Stimulated activated CD4-positive, alpha-beta T cell treated with anti-CD3 and anti-CD28 coated beads, Interleukin-2, amount 100 ng/mL, for 4 hours (primary cell): ENCODE measurements around the gene MRPS34.

Experiments
- DNase-seq: peaks from one replicate; pipeline ENCODE4 v3.0.0-alpha.2; 2020; ENCODE audit warnings: low read depth

MRPS34 gene

DNA sequence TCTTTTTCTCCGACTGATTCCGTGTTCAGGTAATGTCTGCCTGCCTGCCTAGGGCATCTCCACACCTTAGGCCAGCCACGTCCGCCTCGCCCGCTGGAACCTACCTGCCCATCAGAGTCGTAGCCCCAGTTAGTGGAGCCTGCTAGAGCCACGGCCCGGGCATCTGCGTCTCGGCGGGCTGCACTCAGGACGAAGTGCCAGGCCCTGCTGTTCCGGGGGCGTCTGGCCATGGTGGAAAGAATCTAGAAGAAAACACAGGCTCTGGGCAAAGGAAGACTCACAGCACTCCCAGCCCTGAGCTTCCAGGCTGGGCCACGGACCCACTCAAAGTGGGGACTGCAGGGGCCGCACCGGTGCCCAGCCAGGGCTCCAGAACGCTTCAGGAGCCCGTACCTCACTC is 8.3 kb upstream of the MRPS34 start:
- no peak for DNase-seq

DNA sequence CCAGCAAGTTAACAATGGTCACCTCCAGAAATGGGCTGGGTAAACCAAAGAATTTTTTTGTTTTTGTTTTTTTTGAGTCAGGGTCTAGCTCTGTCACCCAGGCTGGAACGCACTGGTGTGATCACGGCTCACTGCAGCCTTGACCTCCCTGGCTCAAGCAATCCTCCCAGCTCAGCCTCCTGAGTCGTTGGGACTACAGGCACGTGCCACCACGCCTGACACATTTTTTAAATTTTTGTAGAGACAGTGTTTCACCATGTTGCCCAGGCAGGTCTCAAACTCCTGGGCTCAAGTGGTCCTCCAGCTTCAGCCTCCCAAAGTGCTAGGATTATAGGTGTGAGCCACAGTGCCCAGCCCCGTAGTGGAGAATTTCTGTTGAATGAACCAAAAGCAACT is 7.7 kb upstream of the MRPS34 start:
- DNase-seq, result no peak

DNA sequence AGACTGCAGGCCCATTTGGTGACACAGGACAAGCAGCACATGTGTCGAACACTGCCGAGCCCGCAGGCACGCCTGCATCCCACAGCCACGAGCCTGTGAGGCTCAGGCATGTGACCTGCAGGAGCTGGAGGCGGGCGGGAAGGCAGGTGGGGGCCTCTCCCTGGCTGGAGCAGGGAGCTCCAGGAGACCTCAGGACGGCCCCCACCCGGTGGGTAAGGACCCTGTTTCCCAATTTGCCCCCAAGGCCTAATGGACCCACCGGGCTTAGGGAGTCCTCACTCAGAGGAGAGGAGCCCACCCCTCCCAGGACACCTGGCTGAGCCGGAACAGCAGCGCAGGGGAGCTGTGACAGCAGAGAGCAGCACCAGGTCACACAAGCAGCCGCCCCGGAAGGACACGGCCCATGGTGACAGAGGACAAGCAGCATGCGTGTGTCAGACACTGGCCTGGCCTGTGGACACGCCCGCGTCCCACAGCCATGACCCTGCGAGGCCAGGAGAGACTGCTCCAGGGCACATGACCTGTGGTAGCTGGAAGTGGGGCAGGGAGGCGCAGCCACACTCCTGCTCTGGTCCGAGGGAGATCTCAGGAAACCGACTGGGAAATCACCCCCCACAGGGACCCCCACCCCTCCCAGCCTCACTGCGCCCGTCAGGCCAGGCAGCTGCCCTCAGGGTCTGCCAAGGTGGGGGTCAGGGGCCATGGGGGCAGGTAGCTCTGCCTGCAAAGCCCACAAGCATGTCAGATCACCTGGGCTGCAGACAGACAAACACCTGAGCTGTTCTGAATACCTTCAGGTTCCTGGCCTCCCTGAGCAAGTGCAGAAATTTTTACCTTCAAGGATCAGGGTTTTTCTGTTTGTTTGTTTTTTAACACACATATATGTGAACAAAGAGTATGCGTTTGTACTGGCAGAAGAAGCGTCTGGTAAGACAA is 7.1 kb upstream of the MRPS34 start:
- DNase-seq, result no peak

DNA sequence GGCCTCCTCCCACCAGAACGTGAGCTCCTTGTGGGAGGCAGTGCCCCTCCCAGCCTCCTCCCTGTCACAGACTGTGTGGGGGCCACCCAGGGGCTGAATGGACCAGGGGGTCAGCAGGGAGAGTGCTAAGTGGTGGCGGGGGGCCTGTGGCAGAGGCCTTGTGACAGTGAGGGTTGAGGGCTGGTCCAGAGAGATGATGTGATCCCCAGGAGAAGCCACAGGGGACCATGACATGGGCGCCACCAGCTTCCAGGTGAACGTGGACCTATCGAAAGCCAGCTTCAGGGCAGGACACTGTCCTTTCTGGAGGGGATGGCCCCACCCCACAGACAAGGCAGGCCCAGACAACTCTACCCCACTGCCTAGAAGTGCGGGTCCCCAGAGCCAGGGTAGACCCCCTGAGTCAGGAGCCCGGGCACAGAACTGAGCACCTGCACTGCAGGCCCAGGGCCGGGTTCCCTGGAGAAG is 6.3 kb upstream of the MRPS34 start:
- DNase-seq, result no peak

DNA sequence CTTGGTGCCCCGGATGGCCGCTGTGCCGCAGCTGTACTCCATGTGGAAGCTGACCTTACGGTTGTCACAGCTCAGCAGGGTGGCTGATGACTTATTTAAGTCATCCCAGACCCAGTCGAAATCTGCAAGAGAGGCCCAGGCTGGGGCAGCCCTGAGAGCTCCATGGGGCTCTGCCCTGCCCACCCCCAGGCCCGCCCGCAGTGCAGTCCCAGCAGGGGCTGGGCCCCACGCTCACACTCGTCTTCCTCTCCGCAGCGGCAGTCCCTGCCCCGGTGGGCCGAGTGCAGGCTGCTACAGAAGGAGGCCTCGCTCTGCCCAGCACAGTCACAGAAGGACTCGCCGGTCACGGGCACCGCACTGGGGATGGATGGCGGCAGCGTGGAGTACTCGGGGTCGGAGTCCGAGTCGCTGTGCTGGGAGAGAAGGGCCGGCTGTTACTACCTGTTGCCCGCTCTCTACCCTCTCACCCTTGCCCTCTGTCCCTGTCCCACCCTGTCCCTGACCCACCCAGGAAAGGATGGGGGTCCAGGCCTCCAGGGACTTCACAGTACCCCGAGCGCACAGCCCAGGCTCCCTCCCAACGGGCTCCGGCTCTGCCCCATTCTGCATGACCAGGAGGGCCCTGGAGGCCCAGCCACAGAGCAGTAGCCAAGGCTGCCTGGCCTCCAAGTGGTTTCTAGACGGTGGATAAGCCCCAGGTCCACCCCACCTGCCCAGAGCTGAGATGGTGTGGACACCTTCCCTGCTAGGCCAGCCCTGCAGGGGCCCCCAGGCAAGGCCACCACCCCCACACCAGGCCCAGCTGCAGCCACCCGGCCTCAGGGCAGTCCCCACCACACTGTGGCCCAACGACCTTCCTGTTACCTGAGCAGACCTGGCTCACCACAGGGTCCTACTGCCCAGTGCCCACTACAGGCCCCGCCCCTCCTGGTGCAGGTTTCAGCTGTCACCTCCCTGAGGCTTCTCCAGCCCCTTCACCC is 5.6 kb upstream of the MRPS34 start:
- DNase-seq, result no peak

DNA sequence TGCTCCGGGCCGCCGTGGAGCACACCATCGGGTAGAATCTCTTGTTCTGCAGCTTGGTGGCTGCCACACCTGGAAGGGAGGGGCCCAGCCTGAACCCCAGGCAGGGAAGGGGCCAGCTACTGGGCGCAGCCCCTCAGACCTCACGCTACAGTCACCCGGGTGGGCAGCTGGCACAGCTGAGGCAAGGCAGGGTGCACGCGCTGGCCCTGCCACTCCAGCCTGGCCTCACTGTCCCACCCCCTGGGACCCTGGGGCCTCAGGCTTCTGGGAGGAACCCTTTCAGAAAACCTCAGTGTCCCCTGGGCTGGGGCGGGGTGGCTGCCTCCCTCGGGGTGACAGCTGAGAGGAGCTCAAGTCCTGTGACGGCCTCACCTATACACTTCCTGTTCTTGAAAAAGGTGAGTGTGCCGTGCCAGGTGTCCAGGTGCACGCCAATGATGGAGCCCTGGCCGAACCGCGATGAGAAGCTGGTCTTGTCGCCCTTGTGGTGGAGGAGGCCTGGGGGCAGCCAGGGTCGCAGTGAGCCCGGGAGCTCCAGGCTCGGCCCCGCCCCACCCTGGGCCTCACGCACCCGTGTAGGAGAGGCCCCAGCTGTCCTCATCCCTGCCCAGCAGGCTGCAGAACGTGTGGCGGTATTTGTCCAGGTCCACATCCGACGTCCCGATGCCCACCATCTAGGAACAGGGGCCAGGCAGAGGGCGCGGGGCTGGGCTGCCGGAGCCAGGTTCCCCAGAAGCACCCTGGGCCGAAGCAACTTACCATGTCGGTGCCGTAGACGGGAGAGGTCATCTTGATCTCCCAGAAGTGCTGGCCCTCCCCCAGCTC is 4.7 kb upstream of the MRPS34 start:
- DNase-seq, result no peak

DNA sequence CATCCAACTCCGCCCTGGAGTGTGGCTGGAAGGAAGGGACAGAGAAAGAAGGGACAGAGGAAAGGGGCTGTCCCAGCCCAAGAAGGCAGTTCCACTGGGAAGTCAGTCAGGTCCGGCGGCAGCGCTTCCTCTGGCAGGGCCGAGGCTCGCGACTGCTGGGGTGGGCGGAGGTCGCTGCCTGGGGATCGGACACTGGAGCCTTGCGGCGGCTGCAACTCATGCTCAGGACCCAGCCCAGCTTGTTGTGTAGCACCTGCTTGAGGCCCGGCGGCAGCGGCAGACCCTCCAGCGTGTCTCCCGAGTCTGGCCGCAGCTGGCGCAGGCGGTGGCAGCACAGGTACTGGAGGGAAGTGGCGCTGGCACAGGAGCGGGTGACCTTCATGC is 4.0 kb upstream of the MRPS34 start:
- DNase-seq, result no peak

DNA sequence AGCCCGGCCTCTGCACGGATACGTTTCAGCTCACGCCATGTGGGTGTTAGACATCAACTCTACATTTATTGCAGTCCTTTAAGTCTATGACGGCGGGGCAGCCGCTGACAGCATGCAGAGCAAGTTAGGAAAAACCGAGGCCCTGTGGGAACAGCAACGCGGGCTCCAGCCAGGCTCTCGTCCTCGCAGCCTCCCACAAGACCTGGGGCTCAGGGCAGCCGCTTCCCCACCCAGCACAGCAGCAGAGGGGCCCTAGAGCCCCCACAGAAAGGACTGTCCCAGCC is 3.7 kb upstream of the MRPS34 start:
- no peak for DNase-seq

DNA sequence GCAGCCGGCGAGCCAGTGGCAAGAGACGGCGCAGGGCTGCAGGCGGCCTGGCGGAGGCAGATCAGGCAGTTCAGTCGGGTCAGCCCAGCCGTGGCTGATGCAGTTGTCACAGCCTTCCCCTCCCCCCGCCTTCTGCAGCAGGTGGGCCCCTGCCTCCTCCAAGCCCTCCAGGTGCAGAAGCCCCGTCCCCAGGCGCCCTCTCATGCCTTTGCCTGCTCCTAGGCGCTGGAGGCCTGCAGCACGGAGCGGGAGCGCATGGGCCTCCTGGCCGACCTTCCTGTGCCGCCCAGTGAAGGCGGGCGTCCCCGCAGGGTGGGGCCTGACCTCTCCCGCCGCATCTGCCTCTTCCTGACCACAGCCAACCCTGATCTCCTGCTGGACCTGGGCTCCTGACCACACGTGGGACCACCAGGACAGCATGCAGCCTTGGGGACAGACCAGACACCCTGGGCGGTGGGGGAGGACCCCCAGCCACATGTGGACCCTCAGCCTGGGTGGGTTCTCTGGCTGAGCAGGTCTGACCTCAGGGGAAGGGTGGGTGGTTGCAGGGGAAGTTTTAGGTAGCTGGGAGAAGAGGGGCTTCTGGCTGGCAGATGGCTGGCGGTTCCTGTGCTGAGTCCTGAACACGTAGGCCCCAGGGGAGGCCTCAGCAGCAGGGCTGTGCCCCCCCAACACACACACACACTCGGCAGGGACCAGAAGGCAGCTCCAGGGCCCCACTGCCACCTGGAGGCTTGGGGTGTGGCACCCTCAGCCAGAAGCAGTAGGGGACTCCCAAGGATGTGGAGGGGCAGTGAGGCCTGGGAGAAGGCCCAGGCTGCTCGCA is 3.1 kb upstream of the MRPS34 start:
- no peak for DNase-seq

DNA sequence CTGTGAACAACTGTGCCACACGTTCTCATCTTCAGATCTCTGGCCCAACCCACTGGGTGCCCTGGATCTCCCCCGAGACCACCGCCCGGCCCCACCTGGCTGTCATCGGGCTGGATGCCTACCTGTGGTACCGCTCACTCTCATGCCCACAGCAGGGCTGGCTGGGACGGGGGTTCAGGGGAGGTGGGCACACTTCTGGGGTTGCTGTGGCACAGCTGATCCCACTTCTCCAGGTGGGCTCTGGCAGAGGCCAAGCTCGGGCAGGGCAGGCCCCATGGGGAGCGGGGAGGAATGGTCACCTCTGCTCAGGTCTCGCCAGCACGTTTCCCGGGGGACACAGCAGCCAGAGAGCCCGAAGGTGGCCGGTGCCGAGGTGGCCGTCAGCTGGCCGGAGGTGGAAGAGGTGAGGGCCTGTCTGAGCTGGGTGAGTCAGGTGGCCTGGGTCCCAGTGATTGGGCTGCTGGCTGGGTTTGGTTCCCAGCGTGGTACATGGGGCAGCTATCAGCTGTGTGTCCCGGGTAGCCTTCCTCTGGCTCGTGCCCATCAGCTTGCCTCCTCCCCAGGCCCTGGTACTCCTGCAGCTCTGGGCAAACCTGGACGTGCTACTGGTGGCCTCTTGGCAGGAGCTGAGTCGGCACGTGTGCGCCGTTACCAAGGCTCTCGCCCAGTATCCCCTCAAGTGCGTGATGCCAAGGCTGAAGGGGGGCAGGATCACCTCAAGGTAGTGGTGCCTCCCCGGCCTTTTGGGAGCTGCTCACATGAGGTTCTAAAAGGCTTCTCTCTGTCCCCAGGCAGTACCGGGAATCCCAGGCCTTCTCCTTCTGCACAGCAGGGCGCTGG is 2.3 kb upstream of the MRPS34 start:
- DNase-seq, result no peak

DNA sequence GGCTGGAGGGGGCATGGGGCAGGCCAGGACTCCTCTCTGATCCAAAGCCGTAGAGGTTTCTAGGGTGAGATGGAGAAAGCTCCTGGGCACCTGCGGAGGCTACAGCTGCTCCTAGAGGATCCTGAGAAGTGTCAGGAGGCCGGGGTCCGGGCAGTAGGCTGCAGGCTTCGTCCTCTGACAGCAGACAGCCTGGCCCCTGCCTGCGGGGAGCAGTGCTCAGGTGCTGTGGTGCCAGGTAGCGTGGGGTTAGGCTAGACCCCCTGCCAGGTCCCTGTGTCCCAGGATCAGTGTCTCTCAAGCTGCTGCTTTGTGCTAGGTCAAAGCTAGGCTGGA is 1.5 kb upstream of the MRPS34 start:
- DNase-seq, result no peak

DNA sequence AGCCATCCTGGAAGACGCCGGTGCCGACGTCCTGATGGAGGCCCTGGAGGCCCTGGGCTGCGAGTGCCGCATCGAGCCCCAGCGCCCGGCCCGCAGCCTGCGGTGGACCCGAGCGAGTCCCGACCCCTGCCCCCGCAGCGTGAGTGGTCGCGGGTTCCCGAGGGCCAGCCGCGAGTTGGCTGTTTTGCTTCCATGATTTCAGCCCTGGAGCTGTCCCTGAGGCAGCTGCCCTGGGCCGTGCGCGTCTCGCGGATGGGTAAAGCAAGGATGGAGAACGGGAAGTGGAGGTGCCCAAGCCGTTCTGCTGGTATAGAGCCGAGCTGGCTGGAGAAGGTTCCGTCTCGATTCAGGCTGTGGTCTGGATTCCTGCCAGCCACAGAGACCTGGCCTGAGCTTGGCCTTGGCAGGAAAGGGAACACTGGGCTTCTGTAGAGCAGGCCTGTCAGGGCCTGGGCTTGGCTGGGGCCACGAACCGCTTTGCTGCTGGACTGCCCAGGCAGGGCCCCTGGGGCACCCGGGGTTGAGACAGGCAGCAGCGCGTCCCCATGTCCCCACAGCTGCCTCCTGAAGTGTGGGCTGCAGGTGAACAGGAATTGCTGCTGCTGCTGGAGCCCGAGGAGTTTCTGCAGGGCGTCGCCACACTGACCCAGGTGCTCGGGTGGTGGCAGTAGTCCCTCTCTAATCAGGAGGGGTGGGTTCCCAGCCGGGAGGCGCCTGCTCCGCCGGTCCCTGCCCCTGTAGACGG is 941 bp upstream of the MRPS34 start:
- no peak for DNase-seq

DNA sequence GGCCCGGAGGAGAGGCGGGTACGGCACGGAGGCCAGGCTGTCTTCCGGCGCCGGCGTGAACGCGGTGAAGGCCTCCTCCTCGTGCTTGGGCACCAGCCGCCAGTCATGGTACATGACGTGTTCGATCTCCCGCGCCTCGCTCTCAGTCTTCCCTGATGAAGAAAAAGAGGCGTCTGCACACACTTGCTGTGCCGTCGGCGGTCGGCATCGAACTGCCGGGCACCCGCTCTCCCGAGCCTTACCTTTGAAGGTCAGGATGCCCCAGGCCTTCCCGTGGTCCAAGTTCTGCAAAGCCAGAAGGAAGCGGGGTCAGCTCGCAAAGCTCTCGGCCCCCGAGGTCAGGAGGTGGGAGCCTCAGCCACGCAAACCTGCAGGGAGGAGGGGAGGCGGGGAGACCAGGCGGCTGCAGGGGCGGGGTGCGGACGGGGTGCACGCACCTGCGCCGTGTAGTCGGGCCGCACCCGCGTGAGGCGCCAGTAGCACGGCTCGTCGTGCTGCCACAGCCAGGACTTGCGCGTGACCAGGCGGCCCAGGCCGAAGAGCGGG is 499 bp downstream of the MRPS34 start, which contains the start of gene EME2:
Gene EME2 (plus strand): TSS at position 449 of the 546 bp plus-strand sequence. CDS start 418 bp downstream, outside the sequence.
- DNase-seq, result no peak

DNA sequence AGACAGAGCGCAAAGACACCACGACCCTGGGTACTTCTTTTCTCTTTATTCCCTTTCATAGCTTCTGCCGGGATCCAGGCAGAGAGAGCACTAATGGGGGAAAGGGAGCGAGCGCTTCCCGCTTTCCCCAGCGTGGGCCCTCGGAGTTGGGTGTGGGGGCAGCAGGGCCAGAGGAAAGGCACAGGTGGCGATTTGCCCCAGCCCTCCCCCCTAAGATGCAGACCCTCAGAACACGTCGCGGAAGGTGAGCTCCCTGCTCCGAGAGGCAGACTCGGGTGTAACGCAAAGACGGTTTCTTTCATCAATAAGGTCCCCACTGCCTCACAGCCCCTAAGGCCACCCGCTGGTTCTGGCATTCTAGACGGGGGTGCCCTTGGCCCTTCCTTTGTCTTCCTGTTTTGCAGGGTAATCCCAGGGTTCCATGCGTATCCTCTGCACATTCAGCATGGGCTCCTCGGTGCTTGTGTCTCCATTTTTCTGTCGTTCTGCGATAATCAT is 1.0 kb downstream of the MRPS34 start:
- DNase-seq, result no peak

DNA sequence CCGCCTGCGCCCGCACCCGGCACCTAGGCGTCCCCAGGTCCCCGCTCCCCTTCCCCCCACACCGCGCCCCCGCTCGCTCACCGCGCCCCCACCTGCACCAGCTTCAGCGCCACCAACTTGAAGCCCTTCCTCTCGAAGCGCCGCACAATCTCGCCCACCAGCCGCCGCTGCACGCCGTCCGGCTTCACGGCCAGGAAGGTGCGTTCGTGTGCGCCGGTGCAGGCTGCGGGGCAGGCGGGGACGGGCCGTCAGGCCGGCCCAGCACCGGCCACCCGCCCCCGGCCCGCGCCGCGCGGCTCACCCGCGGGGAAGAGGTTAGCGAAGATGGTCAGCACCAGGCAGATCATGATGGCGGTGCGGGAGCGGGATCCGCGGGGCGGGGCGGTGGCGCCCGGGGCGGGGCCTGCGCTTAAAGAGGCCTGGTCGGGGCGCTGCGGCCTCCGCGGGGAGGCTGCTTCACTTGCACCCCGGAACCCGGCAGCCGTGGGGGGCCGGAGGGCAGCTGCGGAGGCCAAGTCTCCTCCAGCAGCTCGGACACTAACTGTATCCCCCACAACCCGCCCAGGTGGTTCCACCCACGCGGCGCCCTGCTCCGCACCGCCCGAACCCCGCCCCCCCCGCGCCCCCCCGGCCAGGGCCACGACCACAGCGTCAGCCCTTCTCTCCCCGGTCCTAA is 1.6 kb downstream of the MRPS34 start, which contains the start of gene NME3:
Gene NME3 (minus strand): TSS at position 356 of the 676 bp plus-strand sequence. CDS start 9 bp downstream, at position 347.
- DNase-seq, result peak; percentile 56

DNA sequence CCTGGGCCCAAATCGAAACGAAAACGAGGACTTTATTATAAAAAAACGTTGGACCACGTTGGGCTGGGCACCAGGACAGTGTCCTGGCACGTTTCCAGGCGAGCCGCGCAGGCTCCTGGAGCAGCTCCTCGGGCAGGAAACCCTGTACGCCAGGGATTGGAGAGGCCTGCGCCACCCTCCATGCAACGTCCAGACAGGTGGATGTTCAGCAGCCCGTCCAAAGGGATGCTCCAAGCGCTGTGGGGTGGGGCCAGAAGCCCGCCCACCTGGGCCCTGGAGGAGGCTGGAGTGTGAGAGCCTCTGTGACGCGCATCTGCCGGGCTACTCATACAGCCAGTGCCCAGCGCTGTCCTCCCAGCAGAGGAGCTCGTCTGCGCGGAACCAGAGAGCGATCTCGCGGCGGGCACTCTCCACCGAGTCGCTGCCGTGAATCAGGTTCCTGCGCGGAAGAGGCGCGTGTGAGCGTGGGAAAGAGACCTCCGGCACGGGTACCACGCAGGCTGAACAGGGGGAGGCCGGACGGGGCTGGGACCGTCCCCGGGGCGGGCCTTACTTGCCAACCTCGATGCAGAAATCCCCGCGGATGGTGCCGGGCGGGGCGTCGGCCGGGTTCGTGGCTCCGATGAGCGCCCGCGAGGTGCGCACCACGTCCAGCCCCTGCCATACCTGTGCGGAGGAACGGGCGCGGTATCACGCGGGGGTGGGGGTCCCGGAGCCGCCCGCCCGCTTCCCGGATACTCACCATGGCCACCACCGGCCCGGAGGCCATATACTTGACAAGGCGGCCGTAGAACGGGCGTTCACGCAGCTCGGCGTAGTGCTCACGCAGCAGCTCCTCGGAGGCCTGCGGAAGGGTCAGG is 2.4 kb downstream of the MRPS34 start:
- DNase-seq, result no peak
